ENCODE measurements around the gene KDF1. TPM values are rescaled to one million over a fixed set of nuclear protein-coding genes. Genes with fewer than 3 reads are reported as not detected.

KDF1 gene
- total and polyA plus RNA-seq, 2 of the 13 experiments (the other 11 are each of a cell fraction or from before 2014, with no cell fraction given), result 1.9 to 4.9 TPM

- 0 out of 2 replicates have a peak, but pooled peaks have one; percentile 71 for TF ChIP-seq ZBTB4 (CRISPR knock-in tag; IDR thresholded peaks at IDR 0.05; ENCODE audit: borderline replicate concordance)
Measured at GRCh38 chr1:26945728-26946127, 14.5 kb downstream of the KDF1 start (continued).

- intact Hi-C loops (cut with micrococcal nuclease; ENCODE audit: unreplicated experiment), result loop anchor here (1.0 kb wide), 1 partner anchor 33 kb away; no protein-coding TSS in a partner anchor
- DNase-seq (ENCODE audit: low spot score), result no peak
- POLR2A ChIA-PET, result interaction anchor here (0.9 to 12.9 kb wide), 11 partner anchors 7 to 53 kb away, joined by 3 to 371 read pairs (median 5); partner anchors contain the start of genes GPATCH3, KDF1, NR0B2 and NUDC
- no TSS peak for BruUV-seq (replicated peaks)
- Histone ChIP-seq H4K20me1 (ENCODE audit: insufficient read depth, low read length) (no peaks in the 10 kb centered on the region), H3K27ac (ENCODE audit: extremely low read length, insufficient read depth, low read length) (peak overlapping the region; percentile 63), H3K4me3 (replicated peaks in 1 of 3; ENCODE audit: insufficient read depth in 1 of 3, low read depth in 2 of 3, low read length in 3 of 3) (peak overlapping the region in 1 of 3 experiments; percentile 3; a peak in 1 of 6 replicates), H3K27me3 (ENCODE audit: control insufficient read depth in 1 of 2, insufficient read depth in 2 of 2, low read length in 2 of 2) (no peaks in the 10 kb centered on the region), H3K9me3 (ENCODE audit: low read length) (no peaks in the 10 kb centered on the region), H3K9ac (ENCODE audit: insufficient read depth, low read depth, low read length) (no peak overlapping the region), H3K4me1 (ENCODE audit: insufficient read depth, low read length) (peaks cover 81% of the 10 kb centered on the region), H3K4me2 (ENCODE audit: low read depth, low read length) (peak overlapping the region; percentile 50), H3K36me3 (replicated peaks in 1 of 2; ENCODE audit: control insufficient read depth in 1 of 2, insufficient read depth in 2 of 2, low read length in 2 of 2) (peaks cover 25 to 40% of the 10 kb centered on the region in 2 experiments), H2AFZ (ENCODE audit: low read length) (no peak overlapping the region), H3K79me2 (ENCODE audit: insufficient read depth, low read length) (peaks cover 2% of the 10 kb centered on the region)
- no peak for ATAC-seq
- FAIRE-seq, result peak; percentile 76
- CTCF ChIA-PET (ENCODE audit: low intra/inter-chr PET ratio, low total read pairs), result no interaction called here
- in situ Hi-C loops (cut with HindIII; ENCODE audit: extremely low pct_ligation_motif_present, low pct_unique_long_range_greater_than_20kb), result no loop called here
- 21% methylated on average over 2 of the region's 2 CpGs for WGBS (ENCODE audit: low lambda C conversion rate)
- TF ChIP-seq ARNT (IDR thresholded peaks at IDR 0.05) (no peak), GLI4 (CRISPR knock-in tag; IDR thresholded peaks at IDR 0.05; ENCODE audit: borderline replicate concordance) (no peak), FOXO4 (CRISPR knock-in tag; conservative IDR thresholded peaks at IDR 0.05) (no peak), ZSCAN29 (CRISPR knock-in tag; conservative IDR thresholded peaks at IDR 0.05) (no peak), ZNF138 (CRISPR knock-in tag; IDR thresholded peaks at IDR 0.05; ENCODE audit: low read depth) (no peak), RARG (CRISPR knock-in tag; IDR thresholded peaks at IDR 0.05; ENCODE audit: low read depth) (no peak), ATF7 (IDR thresholded peaks at IDR 0.05) (no peak), ATF7 (CRISPR knock-in tag; IDR thresholded peaks at IDR 0.05) (no peak), MXI1 (IDR thresholded peaks at IDR 0.05; ENCODE audit: borderline replicate concordance, low read depth, low read length) (no peak), KDM5A (IDR thresholded peaks at IDR 0.05; ENCODE audit: borderline replicate concordance, low read length) (no peak), ZNF225 (CRISPR knock-in tag; IDR thresholded peaks at IDR 0.05) (no peak), GRHL1 (CRISPR knock-in tag; conservative IDR thresholded peaks at IDR 0.05) (no peak), ZNF513 (CRISPR knock-in tag; conservative IDR thresholded peaks at IDR 0.05) (no peak), ZNF101 (CRISPR knock-in tag; IDR thresholded peaks at IDR 0.05; ENCODE audit: borderline replicate concordance, low read depth) (no peak), ZNF761 (CRISPR knock-in tag; conservative IDR thresholded peaks at IDR 0.05) (no peak)
Measured at GRCh38 chr1:26945138-26945537, 15.1 kb downstream of the KDF1 start.
